Activated CD4-positive, alpha-beta T cell treated with anti-CD3 and anti-CD28 coated beads, Interleukin-2, amount 50 U/mL, for 1 hour (primary cell): ENCODE results near the gene ERFL.
"Not testable (repeated sequence)": the region's sequence is repeated elsewhere in the genome, so short reads cannot be mapped to it uniquely, and the experiment has no call there.

Source experiments
- DNase-seq: peaks from one replicate; pipeline ENCODE4 v3.0.0-alpha.2; 2020

Gene ERFL

DNA sequence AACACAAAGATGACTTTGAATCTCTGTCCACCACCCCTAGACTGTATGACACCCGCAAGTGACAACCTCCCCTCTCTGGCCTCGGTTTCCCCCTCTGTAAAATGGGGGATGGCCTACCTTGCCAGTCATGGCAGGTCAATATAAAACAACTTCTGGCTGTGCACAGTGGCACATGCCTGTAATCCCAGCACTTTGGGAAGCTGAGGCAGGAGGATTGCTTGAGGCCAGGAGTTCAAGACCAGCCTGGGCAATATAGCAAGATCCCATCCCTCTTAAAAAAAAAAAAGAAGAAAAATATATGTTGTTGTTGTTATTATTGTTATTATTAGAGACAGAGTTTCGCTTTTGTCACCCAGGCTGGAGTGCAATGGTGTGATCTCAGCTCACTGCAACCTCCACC lies 52.3 kb downstream of the ERFL start:
- DNase-seq = not testable (repeated sequence)

GRCh38 chr19:41872775-41873647 lies 55.2 kb downstream of the ERFL start:
- DNase-seq = peak; percentile 72

DNA sequence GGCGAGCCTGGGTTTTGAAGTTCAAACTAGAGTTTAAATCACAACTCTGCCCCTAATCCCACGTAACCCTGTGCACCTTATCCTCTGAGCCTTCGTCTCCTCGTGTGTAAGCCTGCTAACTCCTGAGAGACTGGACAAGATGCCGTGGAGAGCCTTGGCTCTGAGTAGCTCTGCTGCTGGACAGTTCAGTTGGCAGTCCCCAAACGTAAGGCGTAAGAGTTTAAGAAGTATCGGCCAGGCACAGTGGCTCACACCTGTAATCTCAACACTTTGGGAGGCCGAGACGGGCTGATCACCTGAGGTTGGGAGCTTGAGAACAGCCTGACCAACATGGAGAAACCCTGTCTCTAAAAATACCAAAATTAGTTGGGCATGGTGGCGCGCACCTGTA lies 55.9 kb downstream of the ERFL start:
- no peak for DNase-seq

DNA sequence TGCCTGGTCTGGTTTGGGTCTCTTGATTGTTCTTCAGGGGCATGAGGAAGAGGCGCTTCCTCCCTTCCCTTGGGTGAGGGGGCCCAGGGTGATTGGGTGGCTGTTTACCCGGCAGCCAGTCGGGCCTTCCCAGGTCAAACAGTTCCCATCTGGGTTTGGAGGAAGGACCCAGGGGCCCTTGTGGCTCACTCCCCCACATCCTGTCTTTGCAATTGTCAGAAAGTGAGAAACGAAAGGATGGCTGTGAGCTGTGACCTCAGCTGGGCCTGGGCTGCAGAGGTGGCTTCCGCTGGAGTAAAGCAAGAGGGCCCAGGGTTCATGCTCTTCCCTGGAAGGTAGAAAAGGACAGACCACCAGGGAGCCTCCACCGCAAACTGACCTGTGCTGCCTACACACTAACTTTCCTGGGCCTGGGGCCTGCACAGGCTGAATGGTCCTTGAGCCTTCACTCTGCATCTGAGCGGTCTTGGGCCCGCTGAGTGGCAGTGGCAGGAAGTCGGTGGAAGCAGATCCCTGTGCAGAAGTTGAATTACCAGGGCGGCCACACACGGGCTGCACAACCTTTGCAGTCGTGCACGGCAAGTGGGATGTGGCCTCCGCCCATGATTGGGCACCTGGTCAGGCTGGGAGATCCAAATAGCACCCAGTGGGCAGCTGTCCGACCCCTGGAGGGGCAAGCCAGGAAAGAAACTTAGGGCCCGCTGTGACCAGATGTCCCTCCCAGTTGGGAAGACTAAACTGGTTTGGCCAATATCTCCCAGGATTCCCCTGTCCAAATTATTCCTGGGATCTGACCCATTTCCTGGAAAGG lies 56.5 kb downstream of the ERFL start:
- DNase-seq = peak; percentile 42

- DNase-seq = no peak
These were observed 57.8 kb downstream of the ERFL start for GRCh38 chr19:41870401-41870873.

DNA sequence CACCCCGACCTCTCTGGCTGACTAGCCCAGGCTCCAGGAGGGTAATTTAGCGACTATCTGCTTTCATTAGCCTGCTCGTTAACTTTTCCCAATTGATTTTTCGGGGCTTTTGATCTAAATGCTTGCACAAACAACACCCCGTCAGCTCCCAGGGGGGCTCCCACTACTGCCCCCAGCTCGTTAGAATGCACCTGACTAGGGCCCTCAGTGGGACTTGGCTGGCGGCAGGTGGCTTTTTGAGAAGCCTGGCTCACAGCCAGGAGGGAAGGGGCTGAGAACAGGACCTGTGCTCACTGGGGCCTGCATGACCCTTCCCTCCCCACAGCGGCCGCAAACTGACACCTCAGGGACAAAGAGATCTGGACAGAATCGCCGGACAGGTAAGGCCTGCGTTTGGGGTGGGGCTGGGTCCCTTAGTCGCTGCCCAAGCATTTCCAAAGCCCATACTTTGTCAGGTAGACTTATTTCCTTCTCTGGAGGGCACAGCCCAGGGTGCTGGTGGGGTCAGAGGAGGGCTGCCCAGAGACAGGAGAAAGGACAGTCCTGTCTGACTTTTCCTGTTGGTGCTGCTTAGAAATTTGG lies 58.8 kb downstream of the ERFL start:
- no peak for DNase-seq

DNA sequence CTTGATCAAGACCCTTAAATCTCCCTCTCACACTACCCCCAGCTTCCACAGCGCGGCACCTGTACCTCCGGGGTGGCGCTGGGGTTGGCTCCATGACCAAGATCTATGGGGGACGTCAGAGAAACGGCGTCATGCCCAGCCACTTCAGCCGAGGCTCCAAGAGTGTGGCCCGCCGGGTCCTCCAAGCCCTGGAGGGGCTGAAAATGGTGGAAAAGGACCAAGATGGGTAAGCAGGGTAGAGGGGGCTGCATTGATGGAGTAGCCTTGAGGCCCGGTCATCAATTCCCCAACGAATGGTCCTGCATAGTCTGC lies 59.3 kb downstream of the ERFL start:
- DNase-seq = no peak

DNA sequence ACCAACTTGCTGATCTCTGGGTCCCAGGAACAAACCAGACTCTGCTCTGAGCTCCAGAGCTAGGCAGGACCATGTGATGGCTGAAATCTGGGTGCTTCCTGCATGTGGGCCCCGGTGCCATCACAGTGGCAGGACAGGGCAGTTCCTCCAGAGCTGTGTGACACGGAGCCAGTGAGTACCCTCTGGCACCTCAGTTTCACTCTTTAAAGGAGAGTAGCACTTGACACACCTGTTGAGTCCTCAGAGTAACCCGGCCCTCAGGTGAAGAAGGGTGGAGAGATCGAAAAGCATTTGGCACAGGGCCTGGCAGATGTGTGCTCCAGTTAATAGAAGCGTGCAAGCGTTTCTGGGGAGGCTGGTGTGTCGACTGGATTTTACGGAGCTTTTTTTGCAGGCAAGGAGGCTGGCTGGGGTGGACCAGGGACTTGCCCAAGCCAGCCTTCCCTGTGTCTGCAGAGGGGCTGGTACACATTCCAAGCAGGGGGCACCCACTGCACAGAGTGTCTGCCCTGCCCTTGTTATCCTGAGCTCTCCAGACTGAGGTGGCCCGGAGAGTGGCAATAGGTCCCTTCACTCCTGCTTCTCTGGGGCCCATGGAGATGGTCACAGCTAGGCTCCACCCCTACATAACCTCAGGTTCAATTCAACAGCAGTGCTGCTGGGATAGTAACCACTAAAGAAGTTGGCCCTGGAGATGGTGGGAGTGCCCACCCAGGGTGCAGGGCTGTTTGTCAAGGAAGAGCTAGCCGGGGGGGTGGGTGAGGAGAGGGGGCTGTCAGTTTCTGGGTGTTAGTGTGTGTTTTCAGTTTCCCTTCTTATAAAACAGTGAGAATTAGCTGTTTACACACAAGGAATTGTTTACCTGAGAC lies 59.9 kb downstream of the ERFL start:
- no peak for DNase-seq

DNA sequence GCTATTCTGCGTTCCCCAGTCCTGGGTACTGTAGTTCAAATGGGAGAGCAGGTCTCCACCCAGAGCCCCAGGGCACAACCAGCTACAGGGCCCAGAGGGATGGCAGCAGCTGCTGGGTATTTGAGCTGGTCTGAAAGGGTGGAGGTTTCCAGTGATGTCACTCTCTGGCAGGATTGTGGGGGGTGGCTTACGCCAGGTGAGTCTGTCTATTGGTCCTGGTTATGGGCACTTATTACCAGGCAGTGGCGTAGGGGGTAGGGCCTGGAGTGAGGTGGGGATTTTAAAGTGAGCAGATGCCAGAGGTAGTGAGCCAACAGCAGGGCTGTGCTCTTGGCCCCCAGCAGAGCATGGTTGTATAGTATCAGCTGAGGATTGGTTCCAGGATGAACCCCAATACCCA lies 62.0 kb downstream of the ERFL start:
- DNase-seq = no peak

GRCh38 chr19:41864374-41864773 lies 63.9 kb downstream of the ERFL start:
- DNase-seq = no peak

DNA sequence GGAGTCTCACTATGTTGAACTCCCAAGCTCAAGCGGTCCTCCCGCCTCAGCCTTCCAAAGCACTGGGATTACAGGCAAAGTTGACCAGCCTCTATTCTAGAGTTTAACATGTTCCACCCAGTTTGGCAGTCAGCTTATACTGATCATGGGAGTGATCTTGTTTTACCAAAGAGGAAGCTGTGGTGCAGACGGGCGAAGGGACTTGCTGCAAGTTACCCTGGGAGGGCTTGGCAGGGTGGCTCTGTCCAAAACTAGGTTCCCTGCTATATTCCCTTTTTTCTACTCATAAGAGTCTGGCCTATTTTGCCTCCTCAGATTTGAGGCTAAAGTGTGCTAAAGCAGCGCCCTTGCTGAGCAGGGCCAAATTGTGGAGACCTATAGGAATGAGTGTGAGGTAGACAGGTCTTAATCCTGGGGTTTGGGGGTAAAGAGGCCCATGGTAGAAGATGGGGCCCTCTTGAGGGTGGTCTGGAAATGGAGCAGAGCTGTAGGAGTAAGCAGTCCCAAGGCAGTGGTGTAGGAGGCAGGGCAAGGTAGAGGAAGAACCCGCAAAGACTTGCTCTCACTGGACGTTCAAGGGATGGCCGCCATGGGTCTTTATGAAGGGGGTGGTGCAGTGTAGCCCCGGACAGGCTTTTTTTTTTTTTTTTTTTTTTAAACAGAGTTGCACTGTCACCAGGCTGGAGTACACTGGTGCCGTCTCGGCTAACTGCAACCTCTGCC lies 64.9 kb downstream of the ERFL start:
- no peak for DNase-seq

- no peak for DNase-seq
These were observed 65.7 kb downstream of the ERFL start for GRCh38 chr19:41862445-41862986.

DNA sequence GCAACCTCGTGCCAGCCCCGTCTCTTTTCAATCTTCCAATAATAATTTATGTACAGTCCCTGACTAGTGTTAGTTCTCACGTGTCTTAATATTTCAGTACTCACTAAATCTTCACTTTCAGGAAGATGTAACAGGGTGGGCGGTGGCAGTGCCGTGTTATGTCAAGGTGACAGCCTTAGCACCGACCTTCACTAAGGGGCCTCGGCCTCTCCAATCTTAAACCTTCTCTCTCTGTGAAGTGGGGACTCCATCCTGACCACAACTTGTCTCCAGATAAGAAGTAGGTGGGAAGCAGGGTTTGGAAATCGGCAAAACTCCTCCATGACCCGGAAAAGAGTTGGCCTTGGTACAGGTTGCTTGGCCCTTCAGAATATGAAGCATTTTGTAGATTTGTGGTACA lies 66.4 kb downstream of the ERFL start:
- DNase-seq = no peak

DNA sequence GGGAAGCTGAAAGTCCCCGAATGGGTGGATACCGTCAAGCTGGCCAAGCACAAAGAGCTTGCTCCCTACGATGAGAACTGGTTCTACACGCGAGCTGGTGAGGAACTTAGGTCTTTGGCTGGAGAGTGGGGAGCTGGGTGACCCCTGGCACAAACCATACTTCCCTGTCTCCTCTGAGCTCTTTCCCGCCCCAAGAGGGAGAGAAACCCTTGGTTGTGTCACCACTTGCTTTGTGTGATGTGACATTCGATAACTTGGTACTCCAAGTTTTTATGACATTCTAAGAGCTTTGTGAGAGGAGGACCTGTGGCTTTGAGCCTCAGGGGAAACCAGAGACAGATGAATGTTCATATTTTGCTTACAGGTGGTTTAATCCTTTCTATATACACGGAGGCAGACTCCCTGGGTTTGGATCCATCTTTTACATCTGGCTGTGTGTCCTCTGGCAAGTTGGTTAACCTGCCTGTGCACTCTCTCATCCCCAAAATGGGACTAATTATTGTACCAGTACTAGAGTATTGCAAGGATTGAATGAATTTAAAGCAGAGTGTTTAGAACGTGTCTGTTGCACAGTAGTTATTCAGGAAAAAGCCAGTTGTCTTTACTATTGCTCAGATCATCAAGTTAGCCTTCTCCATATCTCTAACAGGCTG lies 67.0 kb downstream of the ERFL start:
- DNase-seq = no peak

GRCh38 chr19:41860419-41861115 lies 67.7 kb downstream of the ERFL start:
- no peak for DNase-seq

DNA sequence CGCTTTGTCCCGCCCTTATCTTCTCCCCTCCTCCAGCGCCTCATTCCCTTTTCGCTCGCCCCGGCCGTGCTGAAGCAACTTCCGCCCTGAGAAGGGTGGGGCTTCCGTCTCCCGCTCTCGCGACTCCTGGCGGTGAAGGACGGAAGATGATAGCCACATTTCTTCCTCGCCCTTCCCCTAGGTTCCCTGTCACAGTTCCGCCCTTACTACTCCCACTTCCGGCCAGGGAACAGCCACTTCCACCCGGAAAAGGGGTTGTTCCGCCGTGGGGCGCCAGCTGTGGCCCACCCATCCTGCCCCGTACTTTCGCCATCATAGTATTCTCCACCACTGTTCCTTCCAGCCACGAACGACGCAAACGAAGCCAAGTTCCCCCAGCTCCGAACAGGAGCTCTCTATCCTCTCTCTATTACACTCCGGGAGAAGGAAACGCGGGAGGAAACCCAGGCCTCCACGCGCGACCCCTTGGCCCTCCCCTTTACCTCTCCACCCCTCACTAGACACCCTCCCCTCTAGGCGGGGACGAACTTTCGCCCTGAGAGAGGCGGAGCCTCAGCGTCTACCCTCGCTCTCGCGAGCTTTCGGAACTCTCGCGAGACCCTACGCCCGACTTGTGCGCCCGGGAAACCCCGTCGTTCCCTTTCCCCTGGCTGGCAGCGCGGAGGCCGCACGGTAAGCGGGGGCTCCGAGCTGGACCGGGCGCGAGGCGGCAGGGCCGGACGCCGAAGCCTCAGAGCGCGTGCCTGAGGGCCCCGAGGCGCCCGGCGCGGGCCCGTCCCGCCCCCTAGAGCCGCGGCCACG lies 68.4 kb downstream of the ERFL start, which contains the start of gene RPS19:
Gene RPS19 (plus strand): TSS at position 638 of the 801 bp plus-strand sequence. CDS start 520 bp downstream, outside the sequence.
- peak; percentile 98 for DNase-seq

DNA sequence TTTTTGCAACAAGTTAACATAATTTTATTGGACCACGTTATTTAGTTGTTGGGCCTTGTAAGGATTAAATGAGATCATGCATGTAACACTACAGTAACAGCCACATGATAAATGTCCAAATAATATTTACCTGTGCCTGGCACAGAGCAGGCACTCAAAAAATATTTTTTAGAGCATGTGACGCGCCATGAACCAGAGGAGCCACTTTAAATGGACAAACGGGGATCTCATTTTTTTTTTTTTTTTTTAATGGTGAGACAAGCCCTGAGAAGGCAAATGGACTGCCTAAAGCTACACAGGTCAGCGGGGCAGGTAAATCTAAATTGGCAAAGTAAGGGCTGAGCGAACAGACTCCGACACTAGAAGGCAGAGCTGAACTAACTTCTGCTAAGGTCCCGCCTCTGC lies 69.0 kb downstream of the ERFL start:
- no peak for DNase-seq
